Activated CD8-positive, alpha-beta T cell treated with anti-CD3 and anti-CD28 coated beads for 36 hours (primary cell): ENCODE measurements around the gene UBASH3A. TPM values are rescaled to one million over a fixed set of nuclear protein-coding genes. Genes with fewer than 3 reads are reported as not detected.

ENCODE experiments used
- ATAC-seq: fragments of 200-7000 bp; cut with Tn5 transposase; one replicate; pipeline ENCODE4 v1.10.0; 2021; ENCODE audit warnings: mild to moderate bottlenecking, moderate library complexity
- CTCF ChIA-PET: fragments of 350-600 bp; sonication (Branson Sonifier 250); formaldehyde crosslinking; loops from one replicate; lab custom pipeline; 2021; ENCODE audit warnings: antibody characterized with exemption; lab: Charles Lee
- POLR2A ChIA-PET: fragments of 350-600 bp; sonication (Branson Sonifier 250); formaldehyde crosslinking; loops from one replicate; lab custom pipeline; 2021; ENCODE audit warnings: antibody characterized with exemption; lab: Charles Lee
- DNase-seq: peaks from one replicate; pipeline ENCODE4 v3.0.0-alpha.2; 2020
- H3K27ac Mint-ChIP-seq: one replicate; pipeline ENCODE4 v1.8.0; 2021; ENCODE audit warnings: mild to moderate bottlenecking, mixed read lengths
- H3K27me3 Mint-ChIP-seq: one replicate; pipeline ENCODE4 v1.8.0; 2021; ENCODE audit warnings: mixed read lengths
- H3K36me3 Mint-ChIP-seq: one replicate; pipeline ENCODE4 v1.8.0; 2021; ENCODE audit warnings: low read depth, mixed read lengths
- H3K4me1 Mint-ChIP-seq: one replicate; pipeline ENCODE4 v1.8.0; 2021; ENCODE audit warnings: low read depth, mixed read lengths
- H3K4me3 Mint-ChIP-seq: one replicate; pipeline ENCODE4 v1.8.0; 2021; ENCODE audit warnings: mild to moderate bottlenecking, moderate library complexity, mixed read lengths
- H3K9me3 Mint-ChIP-seq: one replicate; pipeline ENCODE4 v1.8.0; 2021; ENCODE audit warnings: mixed read lengths
- intact Hi-C: fragments of 100-400 bp; cut with micrococcal nuclease; formaldehyde crosslinking; loops from one replicate; pipeline ENCODE4 v1.10.0; 2022
- total RNA-seq, 2 experiments: library from RNA; stranded (reverse); gene quantifications; one replicate each; pipeline ENCODE4 v1.2.3, GENCODE V29; 2021
- TF ChIP-seq, protein P1 (sequence below): fragments of 200-600 bp; IDR thresholded peaks from one replicate; pipeline ENCODE4 v1.8.0; 2022; ENCODE audit warnings: antibody characterized with exemption, mild to moderate bottlenecking

UBASH3A gene
- total RNA-seq, 2 experiments from 2014 or later: 48.7 to 52.9 TPM

DNA sequence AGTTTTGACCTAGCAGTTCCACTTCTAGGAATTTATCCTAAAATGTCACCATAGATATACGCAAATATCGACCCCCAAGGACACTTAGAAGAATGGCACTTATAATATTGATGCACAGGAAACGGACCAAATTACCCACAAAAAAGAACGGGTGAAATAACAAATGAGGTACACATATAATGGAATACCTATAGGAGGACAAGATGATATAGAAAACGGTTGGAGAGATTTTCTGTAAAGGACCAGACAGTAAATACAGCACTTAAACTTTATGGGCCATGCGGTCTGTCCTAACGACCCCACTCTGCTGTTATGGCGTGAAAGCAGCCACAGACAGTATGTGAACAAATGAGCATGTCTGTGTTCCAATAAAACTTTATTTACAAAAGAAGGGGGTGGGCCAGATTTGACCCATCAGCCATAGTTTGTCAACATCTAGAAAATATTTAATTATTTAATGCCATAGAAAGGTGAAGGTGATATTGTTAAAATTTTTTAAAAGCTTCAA, 10.2 kb upstream of the UBASH3A start:
- intact Hi-C loops: no loop called here
- Mint-ChIP-seq H3K27me3 (no peaks in the 10 kb centered on the region), H3K4me3 (peak overlapping the region; percentile 65), H3K36me3 (peaks cover 85% of the 10 kb centered on the region), H3K27ac (peak overlapping the region; percentile 88), H3K9me3 (no peaks in the 10 kb centered on the region), H3K4me1 (peaks cover 81% of the 10 kb centered on the region)
- TF ChIP-seq, protein P1, sequence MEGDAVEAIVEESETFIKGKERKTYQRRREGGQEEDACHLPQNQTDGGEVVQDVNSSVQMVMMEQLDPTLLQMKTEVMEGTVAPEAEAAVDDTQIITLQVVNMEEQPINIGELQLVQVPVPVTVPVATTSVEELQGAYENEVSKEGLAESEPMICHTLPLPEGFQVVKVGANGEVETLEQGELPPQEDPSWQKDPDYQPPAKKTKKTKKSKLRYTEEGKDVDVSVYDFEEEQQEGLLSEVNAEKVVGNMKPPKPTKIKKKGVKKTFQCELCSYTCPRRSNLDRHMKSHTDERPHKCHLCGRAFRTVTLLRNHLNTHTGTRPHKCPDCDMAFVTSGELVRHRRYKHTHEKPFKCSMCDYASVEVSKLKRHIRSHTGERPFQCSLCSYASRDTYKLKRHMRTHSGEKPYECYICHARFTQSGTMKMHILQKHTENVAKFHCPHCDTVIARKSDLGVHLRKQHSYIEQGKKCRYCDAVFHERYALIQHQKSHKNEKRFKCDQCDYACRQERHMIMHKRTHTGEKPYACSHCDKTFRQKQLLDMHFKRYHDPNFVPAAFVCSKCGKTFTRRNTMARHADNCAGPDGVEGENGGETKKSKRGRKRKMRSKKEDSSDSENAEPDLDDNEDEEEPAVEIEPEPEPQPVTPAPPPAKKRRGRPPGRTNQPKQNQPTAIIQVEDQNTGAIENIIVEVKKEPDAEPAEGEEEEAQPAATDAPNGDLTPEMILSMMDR: no peak
- ATAC-seq: peak; percentile 54
- CTCF ChIA-PET: interaction anchor here (0.6 to 4.0 kb wide), 10 partner anchors 10 to 74 kb away, joined by 3 to 23 read pairs (median 4); partner anchors contain the start of genes TFF1 and UBASH3A
- DNase-seq: peak; percentile 47
- POLR2A ChIA-PET: interaction anchor here (0.7 to 3.5 kb wide), 14 partner anchors 11 to 61 kb away, joined by 3 to 39 read pairs (median 4); partner anchors contain the start of gene UBASH3A

DNA sequence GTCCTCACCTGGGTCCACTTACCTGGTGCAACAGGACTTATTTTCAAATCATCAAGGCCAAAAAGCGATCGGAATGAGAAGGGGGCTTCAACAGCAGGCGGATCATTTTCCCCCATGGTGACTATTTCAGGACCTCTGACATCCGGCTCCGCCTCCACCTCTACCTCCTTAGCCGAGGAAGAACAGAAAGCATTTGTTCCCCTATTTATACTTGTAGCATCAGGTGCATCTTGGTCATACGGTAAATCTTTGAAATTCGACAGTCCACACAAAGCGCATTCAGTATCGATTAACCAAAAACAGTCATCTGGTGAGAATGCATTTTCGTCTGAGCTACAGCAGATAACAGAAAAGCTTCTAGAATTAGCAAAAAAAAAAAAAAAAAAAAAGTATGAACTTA, 8.4 kb upstream of the UBASH3A start:
- H3K36me3 Mint-ChIP-seq: peaks cover 76% of the 10 kb centered on the region
- DNase-seq (no peak), ATAC-seq (no peak)
- TF ChIP-seq, protein P1: no peak
- no peak overlapping the region for H3K27ac Mint-ChIP-seq
- ChIA-PET POLR2A (interaction anchor here (0.6 to 1.8 kb wide), 2 partner anchors 26 to 61 kb away, joined by 3 to 4 read pairs; no protein-coding TSS in a partner anchor), CTCF (interaction anchor here (4.0 kb wide), 1 partner anchor 8 kb away, joined by 23 read pairs; the partner anchor contains the start of gene UBASH3A)
- H3K9me3 Mint-ChIP-seq: no peaks in the 10 kb centered on the region
- intact Hi-C loops: no loop called here
- H3K4me1 Mint-ChIP-seq: peaks cover 76% of the 10 kb centered on the region
- H3K4me3 Mint-ChIP-seq: no peak overlapping the region
- H3K27me3 Mint-ChIP-seq: no peaks in the 10 kb centered on the region

DNA sequence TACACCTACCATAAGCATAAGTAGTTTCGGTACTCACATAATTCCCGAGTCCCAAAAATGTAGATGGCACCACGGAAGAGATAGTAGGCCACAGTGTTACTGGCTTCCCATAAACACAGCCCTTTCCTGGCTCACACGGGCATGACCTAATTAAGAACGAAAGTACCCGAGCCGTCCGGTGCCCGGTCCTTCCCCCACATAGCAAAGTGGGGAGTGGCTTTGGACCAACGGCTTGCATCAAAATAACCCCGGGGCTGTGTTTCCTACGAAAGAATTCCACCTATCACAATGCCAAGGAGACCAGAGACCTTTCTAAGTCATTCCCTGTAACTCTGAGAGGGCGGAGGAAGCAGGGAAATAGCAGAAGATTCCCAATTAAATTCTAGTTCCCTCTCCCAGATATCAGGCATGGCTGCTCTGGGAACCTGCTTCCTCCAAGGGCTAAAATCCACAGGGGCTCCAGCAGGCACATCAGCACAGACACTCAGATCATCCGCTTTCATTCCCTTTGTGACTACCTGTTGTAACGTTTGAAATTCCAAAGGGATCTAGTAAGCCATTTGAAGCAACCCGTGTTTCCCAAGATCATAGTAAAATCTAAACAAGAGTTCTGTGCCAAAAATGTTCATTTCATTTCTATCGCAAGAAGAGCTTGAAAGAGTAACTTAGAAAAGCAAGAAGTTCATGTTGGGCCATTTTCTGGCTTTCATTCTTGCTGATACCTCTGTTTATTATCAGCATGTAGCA, 7.6 kb upstream of the UBASH3A start, which contains the start of gene TMPRSS3:
TMPRSS3 (minus strand) TSS at position 148 of the 747 bp plus-strand sequence. CDS start 635 bp downstream, outside the sequence.
- CTCF ChIA-PET: no interaction called here
- no peak within 1 kb of the TSS for H3K27ac Mint-ChIP-seq
- POLR2A ChIA-PET: interaction anchor here (1.1 to 1.8 kb wide), 2 partner anchors 19 to 25 kb away, joined by 4 read pairs; no protein-coding TSS in a partner anchor
- intact Hi-C loops: no loop called here
- TF ChIP-seq, protein P1: no peak
- H3K4me1 Mint-ChIP-seq: peaks cover 76% of the 10 kb centered on the region
- ATAC-seq (no peak), DNase-seq (no peak)
- no peaks in the 10 kb centered on the region for H3K27me3 Mint-ChIP-seq
- no peak within 1 kb of the TSS for H3K4me3 Mint-ChIP-seq
- peaks cover 73% of the 10 kb centered on the region for H3K36me3 Mint-ChIP-seq
- no peaks in the 10 kb centered on the region for H3K9me3 Mint-ChIP-seq

DNA sequence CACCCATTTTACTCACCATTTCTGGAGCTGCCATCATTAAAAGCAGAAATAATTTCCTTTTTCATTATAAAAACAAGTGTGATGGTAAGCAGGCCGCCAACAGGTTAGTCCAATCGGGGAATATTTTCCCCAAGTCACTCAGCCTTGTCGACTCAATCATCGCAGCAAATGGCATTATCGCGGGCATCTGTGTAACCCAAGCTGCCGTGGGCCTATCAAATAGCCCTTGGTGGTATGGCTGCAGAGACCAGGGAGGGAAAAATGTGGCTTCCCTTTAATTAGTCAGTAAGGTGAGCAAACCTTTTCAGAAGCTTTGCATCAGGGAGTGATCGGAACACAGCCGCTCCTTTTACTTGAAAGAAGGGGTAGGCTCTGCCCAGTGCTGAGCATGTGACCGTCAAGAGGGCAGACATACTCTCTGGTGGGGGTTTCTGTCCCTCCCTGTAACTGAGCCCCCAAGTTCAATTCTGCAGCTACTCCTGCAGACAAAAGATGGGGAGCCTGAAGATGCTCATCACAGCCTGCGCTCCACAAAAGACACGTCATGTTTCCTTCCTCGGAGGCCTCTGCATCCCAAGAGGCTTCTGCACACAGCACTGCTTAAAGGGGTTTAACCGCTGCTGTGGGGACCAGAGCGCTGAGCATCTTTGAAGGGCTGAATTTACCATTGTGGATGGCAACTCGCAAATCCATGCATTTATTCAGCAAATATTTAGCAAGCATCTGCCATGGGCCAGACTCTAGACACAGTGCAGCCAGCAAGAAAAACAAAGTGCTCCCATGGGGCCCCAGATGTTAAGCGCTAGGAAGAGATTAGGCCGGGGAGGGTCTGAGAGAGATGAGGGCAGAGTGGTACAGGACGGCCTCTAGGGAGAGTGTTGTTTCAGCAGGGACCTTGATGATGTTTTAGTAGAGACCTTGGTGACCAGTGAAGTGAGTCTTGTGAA, 6.6 kb upstream of the UBASH3A start:
- H3K9me3 Mint-ChIP-seq: peaks cover 7% of the 10 kb centered on the region
- TF ChIP-seq, protein P1: no peak
- H3K27ac Mint-ChIP-seq: peak overlapping the region; percentile 62
- CTCF ChIA-PET: interaction anchor here (1.7 kb wide), 1 partner anchor 19 kb away, joined by 3 read pairs; no protein-coding TSS in a partner anchor
- no peaks in the 10 kb centered on the region for H3K27me3 Mint-ChIP-seq
- intact Hi-C loops: no loop called here
- H3K4me1 Mint-ChIP-seq: peaks cover 76% of the 10 kb centered on the region
- no peak overlapping the region for H3K4me3 Mint-ChIP-seq
- no peak for DNase-seq
- POLR2A ChIA-PET: interaction anchor here (1.1 to 1.8 kb wide), 2 partner anchors 18 to 24 kb away, joined by 4 read pairs; no protein-coding TSS in a partner anchor
- H3K36me3 Mint-ChIP-seq: peaks cover 70% of the 10 kb centered on the region
- ATAC-seq: no peak
